Karpas-422 (cell line): ENCODE measurements around the gene DLGAP1. TPM values are rescaled to one million over a fixed set of nuclear protein-coding genes. Genes with fewer than 3 reads are reported as not detected.

ENCODE experiments used
- DNase-seq: peaks from one replicate; pipeline ENCODE4 v3.0.0-alpha.2; 2015
- H2AFZ ChIP-seq: fragments of 200-600 bp; sonication (generic); 2 replicates; pipeline ENCODE4 v1.6.1; 2014; ENCODE audit warnings: antibody characterized with exemption, low read length, mixed read lengths
- H3K27ac ChIP-seq: fragments of 200-600 bp; sonication (generic); 2 replicates; pipeline ENCODE4 v1.5.1; 2014; ENCODE audit warnings: mild to moderate bottlenecking, low read length, moderate library complexity
- H3K27me3 ChIP-seq: fragments of 200-600 bp; sonication (generic); 2 replicates; pipeline ENCODE4 v1.6.1; 2014; ENCODE audit warnings: low read length, mixed read lengths
- H3K36me3 ChIP-seq: fragments of 200-600 bp; sonication (generic); 2 replicates; pipeline ENCODE4 v1.6.1; 2014; ENCODE audit warnings: low read length, mixed read lengths; ENCODE audit not compliant: insufficient read depth
- H3K4me1 ChIP-seq: fragments of 200-600 bp; sonication (generic); 2 replicates; pipeline ENCODE4 v1.6.1; 2014; ENCODE audit warnings: mild to moderate bottlenecking, low read length, mixed read lengths
- H3K4me2 ChIP-seq: fragments of 200-600 bp; sonication (generic); 2 replicates; pipeline ENCODE4 v1.6.1; 2014; ENCODE audit warnings: low read length, low read depth, mild to moderate bottlenecking; ENCODE audit not compliant: poor library complexity, severe bottlenecking
- H3K4me3 ChIP-seq: fragments of 200-600 bp; sonication (generic); 2 replicates; pipeline ENCODE4 v1.5.1; 2014; ENCODE audit warnings: mild to moderate bottlenecking, antibody characterized with exemption, low read length, mixed read lengths
- H3K79me2 ChIP-seq: fragments of 200-600 bp; sonication (generic); 2 replicates; pipeline ENCODE4 v1.6.1; 2014; ENCODE audit warnings: mild to moderate bottlenecking, low read length, mixed read lengths
- H3K9ac ChIP-seq: fragments of 200-600 bp; sonication (generic); 2 replicates; pipeline ENCODE4 v1.6.0; 2014; ENCODE audit warnings: low read length
- H3K9me2 ChIP-seq: fragments of 200-600 bp; sonication (generic), shearing (Covaris generic); replicated peaks from 2 replicates; pipeline ENCODE4 v1.6.0; 2014; ENCODE audit warnings: mild to moderate bottlenecking, low read length, moderate library complexity; ENCODE audit not compliant: insufficient read depth
- H3K9me3 ChIP-seq: fragments of 300-700, 200-600 bp; sonication (generic); 2 replicates; pipeline ENCODE4 v1.6.1; 2014; ENCODE audit warnings: low read length, mixed read lengths
- H4K20me1 ChIP-seq: fragments of 200-600 bp; sonication (generic); 2 replicates; pipeline ENCODE4 v1.6.1; 2014; ENCODE audit warnings: mild to moderate bottlenecking, antibody characterized with exemption, low read length, low read depth; ENCODE audit not compliant: insufficient read depth
- total RNA-seq: library from RNA; depleted of rRNA; stranded (reverse); fragments of >200 nt; shearing (Covaris generic); gene quantifications from 2 replicates; pipeline ENCODE4 v1.2.3, GENCODE V29; 2014; ENCODE audit warnings: low replicate concordance

DLGAP1 gene
- total RNA-seq, 1 experiment from 2014 or later: 8.8 TPM

- H3K9ac ChIP-seq: no peak overlapping the region
- H2AFZ ChIP-seq: no peak overlapping the region
- H3K36me3 ChIP-seq: no peaks in the 10 kb centered on the region
- DNase-seq: no peak
- no peaks in the 10 kb centered on the region for H3K9me3 ChIP-seq
- no peaks in the 10 kb centered on the region for H3K79me2 ChIP-seq
- no peak overlapping the region for H3K27ac ChIP-seq
- H3K4me1 ChIP-seq: no peaks in the 10 kb centered on the region
- no peaks in the 10 kb centered on the region for H3K27me3 ChIP-seq
- H3K9me2 ChIP-seq: no peaks in the 10 kb centered on the region
- no peak overlapping the region for H3K4me3 ChIP-seq
- no peaks in the 10 kb centered on the region for H4K20me1 ChIP-seq
- H3K4me2 ChIP-seq: no peak overlapping the region
Measured at GRCh38 chr18:3851159-3851558, 603.9 kb downstream of the DLGAP1 start.

DNA sequence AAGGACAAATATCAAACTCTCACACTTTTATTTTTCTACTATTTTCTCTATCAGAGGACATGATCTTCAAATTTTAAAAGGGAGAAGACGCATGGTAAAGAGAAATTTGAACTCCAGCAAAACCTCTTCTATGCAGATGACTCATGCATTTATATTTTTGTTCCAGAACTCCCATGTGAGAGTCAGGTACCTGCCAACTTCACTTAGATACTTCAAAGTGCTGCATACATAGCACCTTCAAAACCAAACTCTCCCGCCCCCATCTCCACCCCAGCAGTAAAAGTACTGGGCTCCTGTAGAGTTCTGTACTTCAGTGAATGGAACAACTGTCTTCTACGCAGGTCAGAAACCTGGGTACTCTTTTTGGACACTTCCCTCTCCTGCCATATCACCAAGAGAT is 606.8 kb downstream of the DLGAP1 start:
- Histone ChIP-seq H4K20me1 (no peaks in the 10 kb centered on the region), H3K79me2 (no peaks in the 10 kb centered on the region), H3K9me2 (no peaks in the 10 kb centered on the region), H3K9me3 (no peaks in the 10 kb centered on the region), H3K4me1 (no peaks in the 10 kb centered on the region), H3K36me3 (no peaks in the 10 kb centered on the region), H3K27me3 (no peaks in the 10 kb centered on the region), H3K4me3 (no peak overlapping the region), H3K4me2 (no peak overlapping the region), H3K9ac (no peak overlapping the region), H3K27ac (no peak overlapping the region), H2AFZ (no peak overlapping the region)
- no peak for DNase-seq

DNA sequence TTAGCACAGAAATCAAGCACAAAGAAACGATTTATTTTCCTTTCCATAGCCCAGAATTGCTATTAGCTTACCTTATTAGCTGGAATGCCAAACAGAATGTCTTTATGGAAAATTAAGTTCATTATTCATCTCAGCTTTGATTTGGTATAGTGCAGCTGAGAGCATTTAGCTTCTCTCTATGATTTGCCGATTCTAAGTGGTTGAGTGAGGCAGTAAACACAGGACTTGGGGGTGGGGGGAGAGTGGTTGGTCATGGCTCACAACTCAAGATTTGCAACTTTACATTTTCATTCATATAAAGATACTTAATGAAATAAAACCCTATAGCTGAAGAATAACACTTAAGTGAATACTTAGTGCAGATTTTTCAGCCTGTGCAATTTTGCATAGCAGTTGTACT is 609.9 kb downstream of the DLGAP1 start:
- Histone ChIP-seq H3K79me2 (no peaks in the 10 kb centered on the region), H3K9ac (no peak overlapping the region), H3K9me2 (no peaks in the 10 kb centered on the region), H3K4me1 (peaks cover 9% of the 10 kb centered on the region), H3K36me3 (no peaks in the 10 kb centered on the region), H3K27ac (no peak overlapping the region), H3K27me3 (no peaks in the 10 kb centered on the region), H3K4me3 (no peak overlapping the region), H2AFZ (no peak overlapping the region), H3K9me3 (no peaks in the 10 kb centered on the region), H4K20me1 (no peaks in the 10 kb centered on the region), H3K4me2 (no peak overlapping the region)
- DNase-seq: no peak

DNA sequence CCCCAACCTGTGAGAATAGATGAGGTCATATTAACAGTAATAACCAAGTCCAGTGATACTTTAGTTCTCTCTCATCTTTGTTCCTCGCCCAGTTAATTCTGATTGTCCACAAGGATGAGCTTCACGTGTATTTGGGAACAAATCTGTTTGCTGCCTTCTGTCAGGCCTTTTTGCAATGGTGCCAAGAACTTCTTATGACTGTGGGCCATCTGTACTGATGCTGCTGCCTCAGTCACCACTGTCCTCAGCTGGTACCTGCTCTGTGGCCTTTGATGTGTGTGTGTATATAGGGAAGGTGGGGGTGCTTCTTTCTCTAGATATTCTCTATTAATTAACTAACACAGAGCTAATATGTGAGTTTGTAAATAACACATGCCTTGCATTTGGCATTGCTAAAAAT is 612.3 kb downstream of the DLGAP1 start:
- Histone ChIP-seq H3K79me2 (no peaks in the 10 kb centered on the region), H3K36me3 (no peaks in the 10 kb centered on the region), H2AFZ (no peak overlapping the region), H4K20me1 (no peaks in the 10 kb centered on the region), H3K9me2 (no peaks in the 10 kb centered on the region), H3K4me3 (no peak overlapping the region), H3K27me3 (no peaks in the 10 kb centered on the region; the same call in 1 of the 2 replicates), H3K4me2 (no peak overlapping the region), H3K9me3 (no peaks in the 10 kb centered on the region), H3K27ac (no peak overlapping the region), H3K9ac (no peak overlapping the region), H3K4me1 (peaks cover 19% of the 10 kb centered on the region)
- no peak for DNase-seq

DNA sequence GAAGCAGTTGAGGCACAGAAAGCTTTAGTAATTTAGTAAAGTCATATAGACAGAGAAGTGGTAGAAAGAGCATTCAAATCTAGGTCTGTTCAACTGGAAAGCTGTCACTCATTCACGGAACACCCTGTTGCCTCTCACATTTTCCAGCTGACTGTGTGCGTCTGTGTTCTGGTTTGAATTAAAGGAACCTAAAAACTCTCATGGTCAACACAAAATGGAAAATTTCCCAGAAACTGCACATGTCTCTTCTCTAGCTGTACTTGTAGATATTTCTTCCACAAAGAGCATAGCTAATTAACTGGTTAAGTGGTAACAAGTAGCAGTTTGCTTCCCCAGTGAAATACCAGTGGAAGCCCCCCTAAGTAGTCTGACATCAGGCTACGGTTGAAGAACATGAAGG is 614.3 kb downstream of the DLGAP1 start:
- H3K4me3 ChIP-seq: no peak overlapping the region
- H3K4me2 ChIP-seq: peak overlapping the region; percentile 14
- H4K20me1 ChIP-seq: no peaks in the 10 kb centered on the region
- no peaks in the 10 kb centered on the region for H3K36me3 ChIP-seq
- H3K4me1 ChIP-seq: peaks cover 34% of the 10 kb centered on the region
- H3K27ac ChIP-seq: no peak overlapping the region
- no peak overlapping the region for H2AFZ ChIP-seq
- H3K9ac ChIP-seq: no peak overlapping the region
- H3K9me3 ChIP-seq: no peaks in the 10 kb centered on the region
- H3K27me3 ChIP-seq: no peaks in the 10 kb centered on the region; the same call in 1 of the 2 replicates
- DNase-seq: no peak
- no peaks in the 10 kb centered on the region for H3K9me2 ChIP-seq
- no peaks in the 10 kb centered on the region for H3K79me2 ChIP-seq

DNA sequence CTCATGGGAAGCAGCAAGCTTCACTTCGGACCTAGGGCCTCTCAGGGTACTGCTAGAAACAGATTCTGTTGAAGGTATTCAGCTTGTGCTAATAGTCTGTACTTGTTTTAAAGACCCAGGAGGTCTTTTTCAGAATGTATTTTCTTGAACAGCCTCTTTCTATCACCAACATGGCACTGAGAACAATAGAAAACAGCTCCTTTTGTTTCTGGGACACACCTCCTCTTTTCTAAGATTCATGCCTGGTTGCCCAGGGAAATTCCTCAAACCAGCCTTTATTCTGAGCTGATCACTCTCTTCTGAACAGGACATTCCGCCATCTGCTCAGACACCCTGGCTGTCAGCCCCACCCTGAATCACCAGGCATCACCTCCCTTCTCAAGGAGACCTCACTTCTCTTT is 615.5 kb downstream of the DLGAP1 start:
- Histone ChIP-seq H3K4me3 (no peak overlapping the region), H3K4me2 (no peak overlapping the region), H3K9me3 (no peaks in the 10 kb centered on the region), H4K20me1 (no peaks in the 10 kb centered on the region), H3K9me2 (no peaks in the 10 kb centered on the region), H3K9ac (no peak overlapping the region), H3K4me1 (peaks cover 46% of the 10 kb centered on the region), H3K79me2 (no peaks in the 10 kb centered on the region), H3K36me3 (no peaks in the 10 kb centered on the region), H3K27me3 (no peaks in the 10 kb centered on the region; the same call in 1 of the 2 replicates), H3K27ac (no peak overlapping the region), H2AFZ (no peak overlapping the region)
- DNase-seq: no peak

DNA sequence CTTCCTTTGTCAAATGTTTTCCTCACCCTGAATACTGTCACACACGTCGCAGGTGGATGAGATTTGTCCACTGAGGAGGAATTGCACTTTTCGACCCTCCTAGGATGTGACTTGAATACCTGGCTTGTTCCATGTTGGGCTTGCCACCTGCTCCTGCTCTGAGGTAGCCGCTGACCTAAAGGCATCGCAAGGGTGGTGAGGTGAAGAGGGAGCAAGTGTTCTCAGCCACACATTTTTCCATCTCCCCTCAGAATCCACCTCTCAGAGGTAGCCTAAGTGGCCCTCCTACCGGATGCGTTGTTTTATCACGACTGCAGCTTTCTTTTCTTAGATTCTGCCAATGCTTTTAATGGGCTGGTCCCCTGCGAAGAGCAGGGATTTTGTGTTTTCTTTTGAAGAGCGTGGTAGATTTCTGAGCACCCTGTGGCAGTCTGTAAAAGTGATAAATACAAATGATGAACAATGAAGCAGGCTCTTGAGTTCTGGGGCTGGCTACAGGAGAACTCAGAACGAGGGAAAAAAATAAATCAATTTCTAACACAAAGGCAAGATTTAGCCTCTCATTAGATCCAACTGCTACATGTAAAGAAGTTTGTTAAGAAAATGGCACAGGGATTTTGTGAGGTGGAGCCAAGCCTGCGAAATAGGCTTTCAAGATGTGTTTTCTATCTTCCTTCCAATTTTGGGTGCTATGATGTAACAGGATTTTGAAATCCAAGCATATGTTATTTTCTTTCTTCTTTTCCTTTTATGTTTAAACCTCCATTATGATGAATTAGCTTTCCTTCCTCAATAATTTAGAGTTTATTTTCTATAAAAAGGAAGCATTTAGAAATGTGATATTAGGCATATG is 618.4 kb downstream of the DLGAP1 start:
- Histone ChIP-seq H3K9me2 (no peaks in the 10 kb centered on the region), H4K20me1 (no peaks in the 10 kb centered on the region), H3K27ac (peak overlapping the region; percentile 50), H3K79me2 (no peaks in the 10 kb centered on the region), H3K9ac (0 out of 2 replicates have a peak overlapping the region, but pooled peaks have one; percentile 9), H3K9me3 (no peaks in the 10 kb centered on the region), H3K4me2 (peak overlapping the region; percentile 42), H3K4me3 (peak overlapping the region; percentile 4; the same call in 1 of the 2 replicates), H3K4me1 (peaks cover 59% of the 10 kb centered on the region), H3K27me3 (no peaks in the 10 kb centered on the region; the same call in 1 of the 2 replicates), H3K36me3 (no peaks in the 10 kb centered on the region), H2AFZ (peak overlapping the region; percentile 23; the same call in 1 of the 2 replicates)
- DNase-seq: no peak

GRCh38 chr18:3832025-3832638 is 623.0 kb downstream of the DLGAP1 start:
- no peaks in the 10 kb centered on the region for H3K79me2 ChIP-seq

More at GRCh38 chr18:3832025-3832638, 623.0 kb downstream of the DLGAP1 start:
- Histone ChIP-seq H4K20me1 (no peaks in the 10 kb centered on the region), H3K27me3 (no peaks in the 10 kb centered on the region), H3K27ac (no peak overlapping the region), H3K9me3 (no peaks in the 10 kb centered on the region), H2AFZ (no peak overlapping the region), H3K4me1 (peaks cover 42% of the 10 kb centered on the region), H3K4me3 (no peak overlapping the region), H3K4me2 (no peak overlapping the region), H3K9ac (no peak overlapping the region), H3K9me2 (no peaks in the 10 kb centered on the region), H3K36me3 (no peaks in the 10 kb centered on the region)
- DNase-seq: no peak
